NCI-H2196 treated with DMSO at 0.1 percent for 48 hours (cell line): ENCODE data around the gene LDLRAD1.
A peak's percentile ranks its signal among the peaks of the same experiment; 100 is the strongest.
"Not testable (repeated sequence)": the region's sequence is repeated elsewhere in the genome, so short reads cannot be mapped to it uniquely, and the experiment has no call there.

Source experiments
- DNase-seq: peaks from one replicate; lab custom pipeline; 2025; ENCODE audit not compliant: unreplicated experiment; lab: John Stamatoyannopoulos, UW

The LDLRAD1 gene

GRCh38 chr1:54018635-54019034 is 649 bp upstream of the LDLRAD1 start:
- no peak for DNase-seq

GRCh38 chr1:54016343-54017282 is 1.4 kb downstream of the LDLRAD1 start:
- DNase-seq: peak; percentile 39

- no peak for DNase-seq
Measured at GRCh38 chr1:54014009-54014629, 3.9 kb downstream of the LDLRAD1 start.

- no peak for DNase-seq
Measured at GRCh38 chr1:54013393-54014008, 4.5 kb downstream of the LDLRAD1 start.

GRCh38 chr1:54012863-54013262 is 5.1 kb downstream of the LDLRAD1 start:
- DNase-seq: no peak

GRCh38 chr1:54012008-54012325 is 6.0 kb downstream of the LDLRAD1 start:
- no peak for DNase-seq

- no peak for DNase-seq
Measured at GRCh38 chr1:54011316-54012007, 6.5 kb downstream of the LDLRAD1 start.

- no peak for DNase-seq
Measured at GRCh38 chr1:54010415-54011117, 7.4 kb downstream of the LDLRAD1 start.

GRCh38 chr1:54009406-54009805 is 8.6 kb downstream of the LDLRAD1 start:
- DNase-seq: no peak

- no peak for DNase-seq
Measured at GRCh38 chr1:54008876-54009275, 9.1 kb downstream of the LDLRAD1 start.

- DNase-seq: no peak
Measured at GRCh38 chr1:54007613-54008012, 10.4 kb downstream of the LDLRAD1 start.

GRCh38 chr1:54006508-54006907 is 11.5 kb downstream of the LDLRAD1 start:
- no peak for DNase-seq

GRCh38 chr1:54004481-54005049 is 13.4 kb downstream of the LDLRAD1 start:
- no peak for DNase-seq

- DNase-seq: not testable (repeated sequence)
Measured at GRCh38 chr1:54003750-54004480, 14.1 kb downstream of the LDLRAD1 start.

GRCh38 chr1:54003249-54003646 is 14.7 kb downstream of the LDLRAD1 start:
- DNase-seq: no peak

GRCh38 chr1:54002544-54003248 is 15.3 kb downstream of the LDLRAD1 start:
- DNase-seq: no peak

GRCh38 chr1:54001591-54001990 is 16.4 kb downstream of the LDLRAD1 start:
- DNase-seq: peak; percentile 10

- no peak for DNase-seq
Measured at GRCh38 chr1:53999920-54000319, 18.1 kb downstream of the LDLRAD1 start.

GRCh38 chr1:53998223-53998622 is 19.8 kb downstream of the LDLRAD1 start:
- no peak for DNase-seq
